ENCODE results near the gene DNAH17. TPM values are rescaled to one million over a fixed set of nuclear protein-coding genes. Genes with fewer than 3 reads are reported as not detected.

Gene DNAH17
- total RNA-seq, 1 donor from 2014 or later = 2.0 TPM

DNA sequence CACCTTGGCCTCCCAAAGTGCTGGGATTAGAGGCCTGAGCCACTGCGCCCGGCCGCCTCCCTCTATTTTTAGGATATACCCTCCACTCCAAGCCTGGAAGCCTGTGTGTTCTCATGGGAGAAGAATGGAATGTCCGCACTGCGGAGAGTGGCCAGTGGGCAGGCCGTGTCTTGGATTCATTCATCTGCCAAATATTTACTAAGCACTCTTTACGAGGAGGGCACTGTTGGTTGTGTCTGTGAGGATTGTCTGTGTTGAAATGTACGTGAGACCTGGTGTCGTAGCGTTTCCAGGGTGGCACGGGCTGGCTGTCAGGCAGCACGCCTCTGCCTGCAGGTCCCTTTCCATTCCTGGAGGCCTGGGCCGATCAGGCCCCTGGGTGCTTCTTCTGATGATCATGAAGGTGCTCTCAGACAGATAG lies 179.5 kb downstream of the DNAH17 start:
- TF ChIP-seq POLR2A (IDR thresholded peaks at IDR 0.05) = no peak
- TF ChIP-seq, protein P1, sequence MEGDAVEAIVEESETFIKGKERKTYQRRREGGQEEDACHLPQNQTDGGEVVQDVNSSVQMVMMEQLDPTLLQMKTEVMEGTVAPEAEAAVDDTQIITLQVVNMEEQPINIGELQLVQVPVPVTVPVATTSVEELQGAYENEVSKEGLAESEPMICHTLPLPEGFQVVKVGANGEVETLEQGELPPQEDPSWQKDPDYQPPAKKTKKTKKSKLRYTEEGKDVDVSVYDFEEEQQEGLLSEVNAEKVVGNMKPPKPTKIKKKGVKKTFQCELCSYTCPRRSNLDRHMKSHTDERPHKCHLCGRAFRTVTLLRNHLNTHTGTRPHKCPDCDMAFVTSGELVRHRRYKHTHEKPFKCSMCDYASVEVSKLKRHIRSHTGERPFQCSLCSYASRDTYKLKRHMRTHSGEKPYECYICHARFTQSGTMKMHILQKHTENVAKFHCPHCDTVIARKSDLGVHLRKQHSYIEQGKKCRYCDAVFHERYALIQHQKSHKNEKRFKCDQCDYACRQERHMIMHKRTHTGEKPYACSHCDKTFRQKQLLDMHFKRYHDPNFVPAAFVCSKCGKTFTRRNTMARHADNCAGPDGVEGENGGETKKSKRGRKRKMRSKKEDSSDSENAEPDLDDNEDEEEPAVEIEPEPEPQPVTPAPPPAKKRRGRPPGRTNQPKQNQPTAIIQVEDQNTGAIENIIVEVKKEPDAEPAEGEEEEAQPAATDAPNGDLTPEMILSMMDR (IDR thresholded peaks at IDR 0.05) = no peak
- no peak for TF ChIP-seq POLR2AphosphoS5 (IDR thresholded peaks at IDR 0.05; ENCODE audit: insufficient read depth in 1 of 2, low read depth in 1 of 2)
- Histone ChIP-seq H3K27ac (no peak overlapping the region), H3K36me3 (peaks cover 0 to 46% of the 10 kb centered on the region in 2 donors), H3K27me3 (no peaks in the 10 kb centered on the region), H3K4me1 (no peaks in the 10 kb centered on the region), H3K9me3 (no peaks in the 10 kb centered on the region), H3K4me3 (no peak overlapping the region)
- no peak for DNase-seq (ENCODE audit: extremely low spot score in 2 of 2)
- intact Hi-C loops (cut with DNase I) = no loop called here

GRCh38 chr17:78396441-78397337 lies 180.5 kb downstream of the DNAH17 start:
- Histone ChIP-seq H3K4me1 (peaks cover 3% of the 10 kb centered on the region), H3K27me3 (no peaks in the 10 kb centered on the region), H3K4me3 (no peak overlapping the region), H3K36me3 (peaks cover 0 to 43% of the 10 kb centered on the region in 2 donors), H3K9me3 (no peaks in the 10 kb centered on the region), H3K27ac (no peak overlapping the region)
- intact Hi-C loops (cut with DNase I) = no loop called here
- no peak for DNase-seq (ENCODE audit: extremely low spot score in 2 of 2)
- TF ChIP-seq, protein P1 (IDR thresholded peaks at IDR 0.05) = no peak
- TF ChIP-seq POLR2A (IDR thresholded peaks at IDR 0.05) (no peak), POLR2AphosphoS5 (IDR thresholded peaks at IDR 0.05; ENCODE audit: insufficient read depth in 1 of 2, low read depth in 1 of 2) (no peak)

GRCh38 chr17:78395155-78395554 lies 182.0 kb downstream of the DNAH17 start:
- Histone ChIP-seq H3K4me1 (peaks cover 17% of the 10 kb centered on the region), H3K27ac (no peak overlapping the region), H3K9me3 (no peaks in the 10 kb centered on the region), H3K27me3 (no peaks in the 10 kb centered on the region), H3K4me3 (no peak overlapping the region), H3K36me3 (peaks cover 0 to 28% of the 10 kb centered on the region in 2 donors)
- no peak for DNase-seq (ENCODE audit: extremely low spot score in 2 of 2)
- intact Hi-C loops (cut with DNase I) = no loop called here
- no peak for TF ChIP-seq POLR2AphosphoS5 (IDR thresholded peaks at IDR 0.05; ENCODE audit: insufficient read depth in 1 of 2, low read depth in 1 of 2)
- no peak for TF ChIP-seq POLR2A (IDR thresholded peaks at IDR 0.05)
- TF ChIP-seq, protein P1 (IDR thresholded peaks at IDR 0.05) = no peak

- Histone ChIP-seq H3K36me3 (peaks cover 0 to 18% of the 10 kb centered on the region in 2 donors), H3K27me3 (no peaks in the 10 kb centered on the region), H3K9me3 (no peaks in the 10 kb centered on the region), H3K27ac (no peak overlapping the region), H3K4me1 (peaks cover 26% of the 10 kb centered on the region), H3K4me3 (no peak overlapping the region)
- TF ChIP-seq POLR2A (IDR thresholded peaks at IDR 0.05) = no peak
- TF ChIP-seq, protein P1 (IDR thresholded peaks at IDR 0.05) = no peak
- no peak for TF ChIP-seq POLR2AphosphoS5 (IDR thresholded peaks at IDR 0.05; ENCODE audit: insufficient read depth in 1 of 2, low read depth in 1 of 2)
- no peak for DNase-seq (ENCODE audit: extremely low spot score in 2 of 2)
- intact Hi-C loops (cut with DNase I) = no loop called here
These were observed 183.0 kb downstream of the DNAH17 start for GRCh38 chr17:78394209-78394608.

GRCh38 chr17:78393575-78393974 lies 183.6 kb downstream of the DNAH17 start:
- no peak for DNase-seq (ENCODE audit: extremely low spot score in 2 of 2)
- Histone ChIP-seq H3K27ac (no peak overlapping the region), H3K27me3 (no peaks in the 10 kb centered on the region), H3K4me3 (no peak overlapping the region), H3K9me3 (no peaks in the 10 kb centered on the region), H3K36me3 (peaks cover 0 to 12% of the 10 kb centered on the region in 2 donors), H3K4me1 (peaks cover 27% of the 10 kb centered on the region)
- no peak for TF ChIP-seq POLR2AphosphoS5 (IDR thresholded peaks at IDR 0.05; ENCODE audit: insufficient read depth in 1 of 2, low read depth in 1 of 2)
- TF ChIP-seq POLR2A (IDR thresholded peaks at IDR 0.05) = no peak
- TF ChIP-seq, protein P1 (IDR thresholded peaks at IDR 0.05) = no peak
- intact Hi-C loops (cut with DNase I) = no loop called here

All from vagina (tissue), 2 donors.